Neuronal stem cell (in vitro differentiated cells): ENCODE measurements around the gene RGS6.

Experiments
- DNase-seq: peaks from one replicate; pipeline ENCODE4 v3.0.0-alpha.2; 2013; ENCODE audit warnings: low spot score
- H2AFZ ChIP-seq: one replicate; pipeline ENCODE4 v1.6.1; 2013; ENCODE audit warnings: mild to moderate bottlenecking, low read length, inconsistent platforms
- H2AK5ac ChIP-seq: 2 replicates; pipeline ENCODE4 v1.6.1; 2013; ENCODE audit warnings: low read depth, mild to moderate bottlenecking, inconsistent platforms, low read length, moderate library complexity, mixed read lengths
- H2BK120ac ChIP-seq: 2 replicates; pipeline ENCODE4 v1.6.1; 2013; ENCODE audit warnings: low read depth, mild to moderate bottlenecking, inconsistent platforms, low read length, moderate library complexity, mixed read lengths
- H2BK12ac ChIP-seq: one replicate; pipeline ENCODE4 v1.6.1; 2013; ENCODE audit warnings: low read length, inconsistent platforms
- H2BK15ac ChIP-seq: 2 replicates; pipeline ENCODE4 v1.6.1; 2013; ENCODE audit warnings: mild to moderate bottlenecking, low read length, inconsistent platforms, mixed read lengths
- H2BK5ac ChIP-seq: one replicate; pipeline ENCODE4 v1.6.1; 2013; ENCODE audit warnings: inconsistent platforms, mild to moderate bottlenecking, low read length, moderate library complexity
- H3K14ac ChIP-seq: one replicate; pipeline ENCODE4 v1.6.1; 2013; ENCODE audit warnings: low read length, inconsistent platforms
- H3K18ac ChIP-seq: 2 replicates; pipeline ENCODE4 v1.6.1; 2013; ENCODE audit warnings: low read length, inconsistent platforms
- H3K23ac ChIP-seq: 2 replicates; pipeline ENCODE4 v1.6.1; 2013; ENCODE audit warnings: low read depth, mild to moderate bottlenecking, mixed read lengths, low read length, inconsistent platforms; ENCODE audit not compliant: poor library complexity
- H3K27ac ChIP-seq: replicated peaks from 3 replicates; pipeline ENCODE4 v1.5.1; 2013; ENCODE audit warnings: low read length, inconsistent platforms
- H3K27me3 ChIP-seq, 3 experiments: 2 replicates each; pipeline ENCODE4 v1.6.1; 2013; ENCODE audit warnings: low read length in 3 of 3, mild to moderate bottlenecking in 2 of 3, inconsistent platforms in 1 of 3, low read depth in 1 of 3, mixed read lengths in 1 of 3, moderate library complexity in 1 of 3; ENCODE audit not compliant: control insufficient read depth in 3 of 3, insufficient read depth in 3 of 3
- H3K36me3 ChIP-seq, 2 donors: replicated peaks in 1 of 2; 2 replicates each; pipeline ENCODE4 v1.6.1; 2013; ENCODE audit warnings: low read length in 2 of 2; ENCODE audit not compliant: control insufficient read depth in 2 of 2, insufficient read depth in 2 of 2
- H3K4ac ChIP-seq: 2 replicates; pipeline ENCODE4 v1.6.1; 2013; ENCODE audit warnings: inconsistent platforms, mild to moderate bottlenecking, low read length, moderate library complexity
- H3K4me1 ChIP-seq, 2 donors: 1 replicate in 1 of 2; 2 replicates in 1 of 2; pipeline ENCODE4 v1.6.1; 2013; ENCODE audit warnings: low read length in 2 of 2, low read depth in 1 of 2; ENCODE audit not compliant: control insufficient read depth in 2 of 2, insufficient read depth in 1 of 2
- H3K4me2 ChIP-seq: one replicate; pipeline ENCODE4 v1.6.1; 2013; ENCODE audit warnings: mild to moderate bottlenecking, low read length, inconsistent platforms; ENCODE audit not compliant: insufficient read depth, poor library complexity, severe bottlenecking
- H3K4me3 ChIP-seq, 2 donors: 2 replicates each; pipeline ENCODE4 v1.5.1; 2013; ENCODE audit warnings: low read length in 2 of 2, mild to moderate bottlenecking in 2 of 2, inconsistent platforms in 1 of 2, moderate library complexity in 1 of 2
- H3K79me1 ChIP-seq: one replicate; pipeline ENCODE4 v1.6.1; 2013; ENCODE audit warnings: low read depth, mild to moderate bottlenecking, inconsistent platforms, low read length, moderate library complexity
- H3K9ac ChIP-seq: one replicate; pipeline ENCODE4 v1.6.1; 2013; ENCODE audit warnings: mild to moderate bottlenecking, low read depth, low read length, inconsistent platforms; ENCODE audit not compliant: poor library complexity
- H3K9me3 ChIP-seq, 2 donors: replicated peaks in 1 of 2; 2 replicates each; pipeline versions ENCODE3 to v1.6.1; 2013; ENCODE audit warnings: low read length in 2 of 2, mild to moderate bottlenecking in 2 of 2, inconsistent platforms in 1 of 2, low read depth in 1 of 2, mixed read lengths in 1 of 2, moderate library complexity in 1 of 2; ENCODE audit not compliant: control insufficient read depth in 2 of 2, insufficient read depth in 1 of 2
- H4K8ac ChIP-seq: one replicate; pipeline ENCODE4 v1.6.1; 2013; ENCODE audit warnings: low read depth, mild to moderate bottlenecking, inconsistent platforms, low read length, moderate library complexity
- H4K91ac ChIP-seq: one replicate; pipeline ENCODE4 v1.6.1; 2013; ENCODE audit warnings: low read length, low read depth, mild to moderate bottlenecking, inconsistent platforms; ENCODE audit not compliant: poor library complexity
- WGBS, 2 donors: extraction: QIAGEN DNeasy Blood & Tissue Kit; methylation state at CpG; one replicate each; pipeline ENCODE4 v1.1.7; 2013; ENCODE audit warnings: missing lambda C conversion rate in 2 of 2, mixed read lengths in 1 of 2; ENCODE audit not compliant: insufficient read length in 2 of 2, insufficient replicate concordance in 1 of 2; ENCODE audit errors: extremely low coverage in 2 of 2; 5-methylcytosine and 5-hydroxymethylcytosine counted together

Gene RGS6

DNA sequence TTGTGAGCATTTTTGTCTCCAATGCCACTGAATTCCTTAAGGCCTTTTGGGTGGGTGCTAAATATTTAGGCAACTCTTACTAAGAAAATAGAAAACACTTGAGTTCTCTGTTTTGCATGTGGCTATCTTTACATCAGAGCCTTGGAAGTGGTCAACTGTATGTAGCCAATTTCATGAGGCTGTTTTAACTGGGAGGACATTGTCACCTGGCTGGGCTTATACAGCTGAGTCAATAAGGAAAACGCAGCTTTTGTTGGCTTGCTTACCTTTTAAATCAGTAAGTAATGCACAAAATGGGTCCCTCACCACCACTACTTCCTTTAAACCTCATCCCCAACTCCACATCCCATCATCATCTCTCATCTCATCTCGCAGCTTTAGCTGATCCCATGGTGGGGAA, 194.3 kb downstream of the RGS6 start:
- Histone ChIP-seq H2BK5ac (no peak overlapping the region), H3K4ac (no peak overlapping the region), H3K36me3 (no peaks in the 10 kb centered on the region), H3K4me2 (no peak overlapping the region), H3K27me3 (no peaks in the 10 kb centered on the region), H4K8ac (no peak overlapping the region), H3K4me1 (no peaks in the 10 kb centered on the region), H3K18ac (no peak overlapping the region), H3K27ac (no peak overlapping the region), H3K4me3 (no peak overlapping the region), H3K9me3 (no peaks in the 10 kb centered on the region), H3K79me1 (no peaks in the 10 kb centered on the region), H2BK15ac (no peak overlapping the region), H3K23ac (no peak overlapping the region), H4K91ac (no peak overlapping the region), H2BK120ac (no peak overlapping the region), H3K14ac (no peak overlapping the region), H2BK12ac (no peak overlapping the region), H2AK5ac (no peak overlapping the region), H3K9ac (no peak overlapping the region), H2AFZ (no peak overlapping the region)
- DNase-seq: no peak
- 100% methylated on average over 1 of the region's 2 CpGs; no CpG with 5 or more reads in 1 of the 2 donors for WGBS, 2 donors

DNA sequence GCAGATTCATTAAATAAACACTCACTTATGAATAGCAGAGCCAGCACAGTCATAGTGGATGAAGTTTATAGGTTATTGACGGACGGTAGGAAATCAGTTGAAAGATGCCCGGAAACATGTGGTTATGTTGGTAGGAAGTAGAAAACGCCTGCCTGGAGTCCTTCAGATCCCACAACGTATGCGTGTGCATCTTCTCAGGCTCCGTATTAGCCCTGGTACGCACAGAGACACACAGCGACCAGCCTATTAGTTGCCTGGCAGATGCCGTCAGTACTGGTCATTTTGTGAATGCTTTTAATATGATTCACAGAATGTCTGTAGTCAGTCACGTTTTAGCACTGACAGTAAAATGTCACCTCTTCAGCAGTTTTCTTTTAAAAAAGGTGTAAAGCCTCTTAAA, 196.4 kb downstream of the RGS6 start:
- no peak overlapping the region for H3K14ac ChIP-seq
- no peaks in the 10 kb centered on the region for H3K27me3 ChIP-seq
- no CpG with 5 or more reads among the region's 11 CpGs for whole genome bisulfite sequencing, 2 donors
- H3K4ac ChIP-seq: no peak overlapping the region
- H3K27ac ChIP-seq: no peak overlapping the region
- no peaks in the 10 kb centered on the region for H3K36me3 ChIP-seq
- H4K91ac ChIP-seq: no peak overlapping the region
- no peak overlapping the region for H2BK15ac ChIP-seq
- H2AK5ac ChIP-seq: no peak overlapping the region
- H3K79me1 ChIP-seq: no peaks in the 10 kb centered on the region
- no peak overlapping the region for H3K18ac ChIP-seq
- DNase-seq: no peak
- no peak overlapping the region for H3K4me2 ChIP-seq
- no peak overlapping the region for H2BK120ac ChIP-seq
- no peak overlapping the region for H2BK5ac ChIP-seq
- no peak overlapping the region for H3K4me3 ChIP-seq
- H4K8ac ChIP-seq: no peak overlapping the region
- no peaks in the 10 kb centered on the region for H3K9me3 ChIP-seq
- H2BK12ac ChIP-seq: no peak overlapping the region
- H3K23ac ChIP-seq: no peak overlapping the region
- no peak overlapping the region for H3K9ac ChIP-seq
- no peak overlapping the region for H2AFZ ChIP-seq
- no peaks in the 10 kb centered on the region for H3K4me1 ChIP-seq

DNA sequence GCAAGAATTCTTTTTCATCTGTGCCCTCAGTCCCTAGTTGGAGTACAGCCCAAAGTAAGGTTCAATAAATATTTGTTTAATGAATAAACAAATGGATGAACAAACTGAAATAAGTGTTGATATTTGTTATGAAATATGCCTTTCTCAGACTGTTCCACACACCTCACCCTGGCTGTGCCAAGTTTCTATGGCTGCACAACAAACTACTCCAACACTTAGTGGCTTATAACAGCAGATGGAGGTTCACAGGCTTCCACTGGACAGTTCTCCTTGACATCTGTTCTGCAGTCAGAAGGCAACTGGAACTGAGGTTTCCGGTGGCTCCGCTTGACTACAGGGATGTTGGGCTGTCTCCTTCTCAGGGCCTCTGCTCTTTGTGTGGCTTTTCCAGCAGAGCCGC, 197.1 kb downstream of the RGS6 start:
- Histone ChIP-seq H3K36me3 (no peaks in the 10 kb centered on the region), H2BK120ac (no peak overlapping the region), H3K4me1 (no peaks in the 10 kb centered on the region), H2AFZ (no peak overlapping the region), H3K18ac (no peak overlapping the region), H2BK5ac (no peak overlapping the region), H3K27me3 (no peaks in the 10 kb centered on the region), H3K9me3 (no peaks in the 10 kb centered on the region), H4K8ac (no peak overlapping the region), H3K9ac (no peak overlapping the region), H3K4ac (no peak overlapping the region), H3K27ac (no peak overlapping the region), H3K14ac (no peak overlapping the region), H2BK12ac (no peak overlapping the region), H2AK5ac (no peak overlapping the region), H3K4me2 (no peak overlapping the region), H3K23ac (no peak overlapping the region), H3K79me1 (no peaks in the 10 kb centered on the region), H4K91ac (no peak overlapping the region), H2BK15ac (no peak overlapping the region), H3K4me3 (no peak overlapping the region)
- no CpG with 5 or more reads among the region's 3 CpGs for WGBS, 2 donors
- no peak for DNase-seq

DNA sequence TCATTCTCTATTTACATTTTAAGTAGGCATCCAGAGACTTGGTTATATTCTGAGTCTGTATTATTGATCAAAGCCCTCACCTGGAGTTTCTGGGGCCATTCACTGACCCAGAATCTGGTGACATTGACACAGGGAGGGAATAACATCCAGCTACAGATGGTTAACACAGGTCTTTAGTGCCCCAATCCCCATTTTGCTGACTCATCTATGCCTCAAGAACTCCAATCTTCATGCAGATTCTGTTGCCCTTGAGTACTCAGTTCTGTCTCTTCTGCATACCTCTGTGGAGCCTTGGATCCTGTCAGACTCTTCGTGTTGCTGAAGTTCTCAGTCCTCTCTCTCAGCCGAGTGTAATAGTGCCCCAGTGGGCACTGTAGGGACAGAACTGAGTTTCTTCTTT, 208.9 kb downstream of the RGS6 start:
- H2BK12ac ChIP-seq: no peak overlapping the region
- no peak overlapping the region for H4K91ac ChIP-seq
- H3K18ac ChIP-seq: no peak overlapping the region
- DNase-seq: no peak
- no peak overlapping the region for H3K23ac ChIP-seq
- no peak overlapping the region for H3K4ac ChIP-seq
- no peak overlapping the region for H2AK5ac ChIP-seq
- no peaks in the 10 kb centered on the region for H3K36me3 ChIP-seq
- H3K79me1 ChIP-seq: no peaks in the 10 kb centered on the region
- no peak overlapping the region for H2BK120ac ChIP-seq
- H2BK15ac ChIP-seq: no peak overlapping the region
- no peak overlapping the region for H3K4me2 ChIP-seq
- no peak overlapping the region for H2BK5ac ChIP-seq
- H3K4me1 ChIP-seq: no peaks in the 10 kb centered on the region
- H3K27ac ChIP-seq: no peak overlapping the region
- H4K8ac ChIP-seq: no peak overlapping the region
- H3K27me3 ChIP-seq: no peaks in the 10 kb centered on the region
- no peak overlapping the region for H2AFZ ChIP-seq
- H3K14ac ChIP-seq: no peak overlapping the region
- H3K9ac ChIP-seq: no peak overlapping the region
- no peaks in the 10 kb centered on the region for H3K9me3 ChIP-seq
- H3K4me3 ChIP-seq: no peak overlapping the region
- no CpG with 5 or more reads among the region's 2 CpGs for WGBS, 2 donors
